Mesenchymal stem cell (in vitro differentiated cells and primary cell): ENCODE measurements around the gene LMF1.

Experiments used
- DNase-seq: peaks from one replicate; pipeline ENCODE4 v3.0.0-alpha.2; 2013
- H2AFZ ChIP-seq: one replicate; pipeline ENCODE4 v1.6.1; 2013; ENCODE audit warnings: low read depth, mild to moderate bottlenecking, control low read depth, inconsistent platforms, low read length, moderate library complexity
- H2AK5ac ChIP-seq: 2 replicates; pipeline ENCODE4 v1.6.1; 2013; ENCODE audit warnings: low read length, moderate library complexity, mild to moderate bottlenecking, inconsistent platforms; ENCODE audit not compliant: severe bottlenecking
- H2BK120ac ChIP-seq: one replicate; pipeline ENCODE4 v1.6.1; 2013; ENCODE audit warnings: low read depth, mild to moderate bottlenecking, inconsistent platforms, low read length, moderate library complexity
- H2BK12ac ChIP-seq, 2 experiments: one replicate each; pipeline ENCODE4 v1.6.1; 2013; ENCODE audit warnings: inconsistent platforms in 2 of 2, low read length in 2 of 2, mild to moderate bottlenecking in 2 of 2, moderate library complexity in 2 of 2, control low read depth in 1 of 2
- H2BK15ac ChIP-seq: one replicate; pipeline ENCODE4 v1.6.1; 2013; ENCODE audit warnings: mild to moderate bottlenecking, low read depth, inconsistent platforms; ENCODE audit not compliant: poor library complexity, severe bottlenecking
- H2BK5ac ChIP-seq: 2 replicates; pipeline ENCODE4 v1.6.1; 2013; ENCODE audit warnings: low read depth, mild to moderate bottlenecking, low read length, control low read depth, inconsistent platforms; ENCODE audit not compliant: poor library complexity, severe bottlenecking
- H3K14ac ChIP-seq, 2 experiments: one replicate each; pipeline ENCODE4 v1.6.1; 2013; ENCODE audit warnings: inconsistent platforms in 2 of 2, low read length in 2 of 2, control low read depth in 1 of 2, mild to moderate bottlenecking in 1 of 2, moderate library complexity in 1 of 2
- H3K18ac ChIP-seq, 2 experiments: one replicate each; pipeline ENCODE4 v1.6.1; 2013; ENCODE audit warnings: inconsistent platforms in 2 of 2, low read length in 2 of 2, control low read depth in 1 of 2, low read depth in 1 of 2, mild to moderate bottlenecking in 1 of 2
- H3K23ac ChIP-seq, 2 experiments: one replicate each; pipeline ENCODE4 v1.6.1; 2013; ENCODE audit warnings: inconsistent platforms in 2 of 2, low read length in 2 of 2, mild to moderate bottlenecking in 2 of 2, moderate library complexity in 2 of 2, control low read depth in 1 of 2
- H3K27ac ChIP-seq: 2 replicates; pipeline ENCODE4 v1.5.1; 2013; ENCODE audit warnings: mild to moderate bottlenecking, moderate library complexity, low read length, control low read depth, inconsistent platforms; ENCODE audit not compliant: poor library complexity, severe bottlenecking
- H3K27me3 ChIP-seq, 2 experiments: 2 replicates each; pipeline versions ENCODE4 v1.6.1 to v1.7.0; 2013; ENCODE audit warnings: low read length in 2 of 2, mild to moderate bottlenecking in 2 of 2, moderate library complexity in 2 of 2, control low read depth in 1 of 2, inconsistent platforms in 1 of 2; ENCODE audit not compliant: control insufficient read depth in 1 of 2, insufficient read depth in 1 of 2
- H3K36me3 ChIP-seq, 2 experiments: 2 replicates each; pipeline versions ENCODE4 v1.6.1 to v1.7.0; 2013; ENCODE audit warnings: low read length in 2 of 2, control low read depth in 1 of 2, inconsistent platforms in 1 of 2, low read depth in 1 of 2, mild to moderate bottlenecking in 1 of 2; ENCODE audit not compliant: insufficient read depth in 2 of 2, control insufficient read depth in 1 of 2
- H3K4ac ChIP-seq, 2 experiments: one replicate each; pipeline ENCODE4 v1.6.1; 2013; ENCODE audit warnings: inconsistent platforms in 2 of 2, low read length in 2 of 2, mild to moderate bottlenecking in 2 of 2, moderate library complexity in 2 of 2, control low read depth in 1 of 2, low read depth in 1 of 2
- H3K4me1 ChIP-seq: 2 replicates; pipeline ENCODE4 v1.6.1; 2013; ENCODE audit warnings: low read depth, low read length, control low read depth; ENCODE audit not compliant: control insufficient read depth, insufficient read depth
- H3K4me2 ChIP-seq: 2 replicates; pipeline ENCODE4 v1.6.1; 2013; ENCODE audit warnings: low read length, mild to moderate bottlenecking, inconsistent platforms; ENCODE audit not compliant: poor library complexity, severe bottlenecking
- H3K4me3 ChIP-seq, 2 experiments: 2 replicates each; pipeline versions ENCODE4 v1.5.1 to v1.7.0; 2013; ENCODE audit warnings: low read length in 2 of 2, mild to moderate bottlenecking in 2 of 2, control low read depth in 1 of 2, low read depth in 1 of 2; ENCODE audit not compliant: insufficient read depth in 1 of 2
- H3K79me1 ChIP-seq: replicated peaks from 2 replicates; pipeline ENCODE4 v1.6.1; 2013; ENCODE audit warnings: mild to moderate bottlenecking, control low read depth, low read length, inconsistent platforms; ENCODE audit not compliant: poor library complexity, severe bottlenecking
- H3K9ac ChIP-seq: 2 replicates; pipeline ENCODE4 v1.7.0; 2013; ENCODE audit warnings: mild to moderate bottlenecking, low read length, moderate library complexity
- H3K9me3 ChIP-seq: 2 replicates; pipeline ENCODE4 v1.7.0; 2013; ENCODE audit warnings: mild to moderate bottlenecking, low read length; ENCODE audit not compliant: control insufficient read depth
- H4K8ac ChIP-seq: one replicate; pipeline ENCODE4 v1.6.1; 2013; ENCODE audit warnings: inconsistent platforms, mild to moderate bottlenecking, low read length, moderate library complexity
- H4K91ac ChIP-seq: one replicate; pipeline ENCODE4 v1.6.1; 2013; ENCODE audit warnings: mild to moderate bottlenecking, low read length, inconsistent platforms
- WGBS: methylation state at CpG from one replicate; pipeline ENCODE4 v1.1.7; 2013; ENCODE audit warnings: mixed read lengths; 5-methylcytosine and 5-hydroxymethylcytosine counted together

Gene LMF1

GRCh38 chr16:842061-842476 is 128.7 kb downstream of the LMF1 start:
- H3K23ac ChIP-seq, result no peak overlapping the region
- H2BK15ac ChIP-seq, result no peak overlapping the region
- no peak overlapping the region for H2BK12ac ChIP-seq
- no peaks in the 10 kb centered on the region for H3K36me3 ChIP-seq
- H2AK5ac ChIP-seq, result no peak overlapping the region
- peak overlapping the region; percentile 38 for H3K9ac ChIP-seq
- peaks cover 1% of the 10 kb centered on the region for H3K4me1 ChIP-seq
- H3K4me2 ChIP-seq, result no peak overlapping the region
- no peak overlapping the region for H3K4me3 ChIP-seq
- no peak overlapping the region for H3K4ac ChIP-seq
- H3K27ac ChIP-seq, result no peak overlapping the region
- H2AFZ ChIP-seq, result no peak overlapping the region
- H4K8ac ChIP-seq, result no peak overlapping the region
- no peak overlapping the region for H2BK120ac ChIP-seq
- peaks cover 0 to 30% of the 10 kb centered on the region in 2 experiments for H3K27me3 ChIP-seq
- H3K79me1 ChIP-seq, result no peaks in the 10 kb centered on the region
- WGBS, result 90% methylated on average over 19 of the region's 19 CpGs
- no peak overlapping the region for H4K91ac ChIP-seq
- H3K9me3 ChIP-seq, result peaks cover 4% of the 10 kb centered on the region
- no peak for DNase-seq
- no peak overlapping the region for H3K14ac ChIP-seq
- H3K18ac ChIP-seq, result no peak overlapping the region
- H2BK5ac ChIP-seq, result no peak overlapping the region

GRCh38 chr16:841455-842060 is 129.2 kb downstream of the LMF1 start:
- DNase-seq, result no peak
- no peak overlapping the region for H2BK120ac ChIP-seq
- H2BK5ac ChIP-seq, result no peak overlapping the region
- no peak overlapping the region for H3K4ac ChIP-seq
- H3K27ac ChIP-seq, result no peak overlapping the region
- H4K91ac ChIP-seq, result no peak overlapping the region
- H2BK15ac ChIP-seq, result no peak overlapping the region
- no peak overlapping the region for H3K14ac ChIP-seq
- H3K79me1 ChIP-seq, result no peaks in the 10 kb centered on the region
- H2AFZ ChIP-seq, result no peak overlapping the region
- H3K18ac ChIP-seq, result no peak overlapping the region
- H3K9me3 ChIP-seq, result peaks cover 8% of the 10 kb centered on the region
- peaks cover 0 to 30% of the 10 kb centered on the region in 2 experiments for H3K27me3 ChIP-seq
- H3K4me1 ChIP-seq, result peaks cover 1% of the 10 kb centered on the region
- no peak overlapping the region for H4K8ac ChIP-seq
- H3K9ac ChIP-seq, result no peak overlapping the region
- no peak overlapping the region for H2AK5ac ChIP-seq
- WGBS, result 82% methylated on average over 27 of the region's 27 CpGs
- H3K23ac ChIP-seq, result no peak overlapping the region
- no peaks in the 10 kb centered on the region for H3K36me3 ChIP-seq
- no peak overlapping the region for H3K4me2 ChIP-seq
- H3K4me3 ChIP-seq, result no peak overlapping the region
- no peak overlapping the region for H2BK12ac ChIP-seq

- DNase-seq, result no peak
- Histone ChIP-seq H2BK12ac (no peak overlapping the region), H2BK5ac (no peak overlapping the region), H2AK5ac (no peak overlapping the region), H2AFZ (no peak overlapping the region), H3K27ac (no peak overlapping the region), H3K4me2 (no peak overlapping the region), H2BK15ac (no peak overlapping the region), H4K8ac (no peak overlapping the region), H3K79me1 (no peaks in the 10 kb centered on the region), H3K4ac (no peak overlapping the region), H3K23ac (no peak overlapping the region), H3K36me3 (no peaks in the 10 kb centered on the region), H4K91ac (no peak overlapping the region), H2BK120ac (no peak overlapping the region), H3K4me1 (peaks cover 1% of the 10 kb centered on the region), H3K9ac (no peak overlapping the region), H3K14ac (no peak overlapping the region), H3K4me3 (no peak overlapping the region), H3K18ac (no peak overlapping the region), H3K27me3 (peaks cover 0 to 30% of the 10 kb centered on the region in 2 experiments), H3K9me3 (peaks cover 14% of the 10 kb centered on the region)
- 88% methylated on average over 34 of the region's 34 CpGs for WGBS
These were observed 130.0 kb downstream of the LMF1 start for GRCh38 chr16:840561-841454.

DNA sequence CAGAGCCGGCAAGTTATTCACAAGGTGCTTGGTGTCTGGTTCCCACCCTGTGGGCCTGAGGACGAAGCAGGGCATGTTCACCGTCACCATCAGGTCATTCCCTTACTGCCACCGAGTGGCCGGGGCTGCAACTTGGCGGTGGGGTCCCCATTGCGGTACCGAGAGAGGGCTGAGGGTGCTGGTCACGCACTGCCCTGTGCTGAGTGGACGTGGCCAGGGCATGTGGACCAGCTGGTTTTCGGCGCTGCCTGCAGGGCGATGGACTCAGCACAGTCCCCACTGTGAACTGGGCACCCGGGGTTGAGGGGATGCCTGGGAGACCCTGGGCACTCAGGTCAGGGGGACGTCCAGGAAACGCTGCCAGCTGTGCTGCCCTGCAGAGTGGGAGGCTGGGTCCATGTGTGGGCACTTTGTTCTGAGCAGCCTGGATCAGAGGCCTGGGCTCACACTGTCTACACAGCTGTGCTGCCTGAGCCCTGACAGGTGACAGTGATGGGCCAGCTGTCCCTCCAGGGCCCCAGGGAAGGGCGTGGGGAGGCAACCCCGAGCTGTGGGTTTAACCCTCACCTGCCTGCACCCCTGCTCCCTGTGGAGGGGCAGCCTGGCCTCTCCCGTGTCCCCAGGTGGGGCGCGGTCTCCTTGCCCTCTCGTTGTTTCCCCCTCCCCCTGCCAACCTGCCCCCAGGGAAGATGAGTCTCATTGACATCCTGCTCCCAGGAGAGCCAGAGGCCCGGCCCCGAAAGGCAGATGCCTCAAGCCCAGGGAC is 131.0 kb downstream of the LMF1 start:
- H3K18ac ChIP-seq, result no peak overlapping the region
- H3K4ac ChIP-seq, result no peak overlapping the region
- H3K79me1 ChIP-seq, result no peaks in the 10 kb centered on the region
- H3K23ac ChIP-seq, result no peak overlapping the region
- no peak overlapping the region for H2BK120ac ChIP-seq
- H3K4me3 ChIP-seq, result no peak overlapping the region
- H3K9ac ChIP-seq, result no peak overlapping the region
- peaks cover 20% of the 10 kb centered on the region for H3K9me3 ChIP-seq
- H3K14ac ChIP-seq, result no peak overlapping the region
- H4K8ac ChIP-seq, result no peak overlapping the region
- no peak for DNase-seq
- no peak overlapping the region for H2AFZ ChIP-seq
- peaks cover 1% of the 10 kb centered on the region for H3K4me1 ChIP-seq
- H3K27ac ChIP-seq, result no peak overlapping the region
- no peaks in the 10 kb centered on the region for H3K36me3 ChIP-seq
- no peak overlapping the region for H2BK12ac ChIP-seq
- no peak overlapping the region for H3K4me2 ChIP-seq
- H2AK5ac ChIP-seq, result no peak overlapping the region
- H3K27me3 ChIP-seq, result peaks cover 0 to 24% of the 10 kb centered on the region in 2 experiments
- peak overlapping the region; percentile 46 for H4K91ac ChIP-seq
- no peak overlapping the region for H2BK15ac ChIP-seq
- 87% methylated on average over 22 of the region's 24 CpGs for WGBS
- H2BK5ac ChIP-seq, result no peak overlapping the region
